ENCODE results near the gene RAB1B.
"Not testable (repeated sequence)": the region's sequence is repeated elsewhere in the genome, so short reads cannot be mapped to it uniquely, and the experiment has no call there.

RAB1B gene

DNA sequence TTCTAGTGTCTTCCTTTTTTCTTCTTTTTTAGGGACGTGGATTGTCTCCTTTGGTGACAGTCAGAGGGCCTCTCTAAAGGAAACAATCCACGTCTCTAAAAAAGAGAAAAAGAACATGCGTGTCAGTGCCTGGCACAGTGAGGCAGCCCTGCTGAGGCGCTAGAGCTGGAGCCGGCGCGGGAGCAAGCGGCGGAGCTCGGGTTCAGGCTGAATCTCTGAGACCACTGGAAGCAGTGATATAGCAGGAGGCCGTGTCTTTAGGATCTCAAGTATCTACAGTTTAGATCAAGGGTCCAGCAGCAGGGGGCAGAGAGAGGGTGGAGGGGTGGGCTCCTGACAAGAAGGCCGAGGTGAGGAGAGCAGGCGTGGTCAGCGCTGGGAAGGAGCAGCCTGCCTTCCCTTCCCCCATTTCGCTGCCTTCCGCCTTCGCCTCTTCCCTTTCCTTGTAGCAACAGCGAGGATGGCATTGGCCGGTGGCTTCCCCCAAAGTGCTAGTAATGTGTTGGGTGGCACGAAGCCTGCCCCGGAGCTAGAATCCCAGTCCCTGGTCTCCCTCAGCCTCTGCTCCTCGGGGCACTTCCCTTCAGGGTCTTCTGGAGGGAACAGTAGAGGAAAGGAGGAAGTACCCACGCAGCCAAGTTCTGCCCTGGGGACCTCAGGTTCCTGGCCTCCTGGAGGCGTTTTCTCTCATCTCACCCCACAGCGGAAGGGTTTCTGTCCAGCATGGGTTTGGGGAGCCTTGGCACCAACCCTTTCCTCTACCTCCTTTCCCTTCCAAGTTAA lies 28.2 kb upstream of the RAB1B start:
- no peak for DNase-seq (ENCODE audit: low spot score)

- DNase-seq (ENCODE audit: low spot score): no peak
Observed at GRCh38 chr11:66240781-66241136, 27.7 kb upstream of the RAB1B start.

- DNase-seq (ENCODE audit: low spot score): no peak
Observed at GRCh38 chr11:66242095-66242765, 26.2 kb upstream of the RAB1B start.

DNA sequence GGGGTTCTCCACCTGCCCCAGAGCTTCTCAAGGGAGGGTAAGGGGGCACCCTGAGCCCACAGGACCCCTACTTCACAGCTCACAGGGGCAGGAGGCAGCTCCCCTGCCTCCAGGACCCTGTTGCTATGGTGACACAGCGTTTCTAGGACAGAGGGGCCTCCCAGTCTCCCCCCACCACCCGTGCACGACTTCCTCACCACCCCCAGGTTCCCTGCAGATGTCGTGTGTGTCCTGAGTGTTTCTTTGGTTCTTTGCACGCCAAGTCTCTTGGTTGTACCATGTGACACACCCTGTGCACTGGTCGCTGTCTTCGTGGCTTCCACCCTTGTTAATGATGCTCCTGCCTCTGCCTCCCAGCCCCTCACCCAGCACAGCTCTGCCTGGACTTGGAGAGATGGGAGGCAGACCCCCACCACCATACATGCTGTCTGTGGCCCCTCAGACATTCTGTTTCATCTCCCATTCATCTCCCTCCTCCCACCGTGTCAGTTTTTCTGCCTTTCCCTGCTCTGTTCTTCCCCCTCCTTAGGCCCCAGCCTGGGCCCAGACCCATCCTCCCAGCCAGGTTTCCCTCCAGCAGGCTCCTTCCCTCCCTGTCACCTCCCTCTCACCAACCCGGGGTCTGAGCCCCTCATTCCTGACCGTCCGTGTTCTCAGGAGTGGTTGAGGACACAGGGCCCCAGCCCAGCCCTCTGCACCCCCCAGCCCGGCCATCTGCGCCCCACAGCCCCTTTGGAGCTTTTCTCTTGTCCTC lies 24.5 kb upstream of the RAB1B start:
- DNase-seq (ENCODE audit: low spot score): no peak

- no peak for DNase-seq (ENCODE audit: low spot score)
Observed at GRCh38 chr11:66247295-66247694, 21.1 kb upstream of the RAB1B start.

GRCh38 chr11:66247801-66248200 lies 20.6 kb upstream of the RAB1B start:
- no peak for DNase-seq (ENCODE audit: low spot score)

- DNase-seq (ENCODE audit: low spot score): no peak
Observed at GRCh38 chr11:66248903-66249302, 19.5 kb upstream of the RAB1B start.

GRCh38 chr11:66251809-66252208 lies 16.6 kb upstream of the RAB1B start:
- DNase-seq (ENCODE audit: low spot score): no peak

- DNase-seq (ENCODE audit: low spot score): not testable (repeated sequence)
Observed at GRCh38 chr11:66253081-66253480, 15.4 kb upstream of the RAB1B start.

DNA sequence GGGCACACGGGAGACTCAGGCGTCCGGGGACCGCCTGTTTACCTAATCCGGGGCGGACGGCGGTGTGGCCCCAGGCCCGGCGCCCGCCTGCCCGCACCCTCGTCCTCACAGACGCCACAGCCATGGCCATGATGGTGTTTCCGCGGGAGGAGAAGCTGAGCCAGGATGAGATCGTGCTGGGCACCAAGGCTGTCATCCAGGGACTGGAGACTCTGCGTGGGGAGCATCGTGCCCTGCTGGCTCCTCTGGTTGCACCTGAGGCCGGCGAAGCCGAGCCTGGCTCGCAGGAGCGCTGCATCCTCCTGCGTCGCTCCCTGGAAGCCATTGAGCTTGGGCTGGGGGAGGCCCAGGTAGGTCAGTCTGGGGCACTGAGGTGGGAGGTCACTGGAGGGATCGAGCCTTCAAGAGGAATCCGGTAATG lies 10.0 kb upstream of the RAB1B start:
- no peak for DNase-seq (ENCODE audit: low spot score)

DNA sequence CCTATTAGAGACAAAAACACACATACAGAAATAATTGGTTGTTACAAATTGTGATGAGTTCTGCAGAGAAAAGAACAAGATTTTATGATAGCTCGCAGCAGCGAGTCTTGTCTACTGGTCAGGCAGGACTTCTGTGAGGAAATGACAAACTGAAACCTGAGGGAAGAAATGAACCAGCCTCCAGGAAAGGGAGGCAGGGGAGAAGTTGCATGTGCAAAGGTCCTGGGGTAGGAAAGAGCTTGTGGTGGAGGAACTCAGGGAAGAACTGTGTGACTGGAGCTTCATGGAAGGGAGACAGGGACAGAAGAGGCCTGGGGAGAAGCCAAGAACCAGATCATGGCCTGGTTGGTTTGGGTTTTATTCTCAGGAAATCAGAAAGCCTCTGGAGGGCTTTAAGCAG lies 9.2 kb upstream of the RAB1B start:
- no peak for DNase-seq (ENCODE audit: low spot score)

- no peak for DNase-seq (ENCODE audit: low spot score)
Observed at GRCh38 chr11:66259956-66260355, 8.5 kb upstream of the RAB1B start.

DNA sequence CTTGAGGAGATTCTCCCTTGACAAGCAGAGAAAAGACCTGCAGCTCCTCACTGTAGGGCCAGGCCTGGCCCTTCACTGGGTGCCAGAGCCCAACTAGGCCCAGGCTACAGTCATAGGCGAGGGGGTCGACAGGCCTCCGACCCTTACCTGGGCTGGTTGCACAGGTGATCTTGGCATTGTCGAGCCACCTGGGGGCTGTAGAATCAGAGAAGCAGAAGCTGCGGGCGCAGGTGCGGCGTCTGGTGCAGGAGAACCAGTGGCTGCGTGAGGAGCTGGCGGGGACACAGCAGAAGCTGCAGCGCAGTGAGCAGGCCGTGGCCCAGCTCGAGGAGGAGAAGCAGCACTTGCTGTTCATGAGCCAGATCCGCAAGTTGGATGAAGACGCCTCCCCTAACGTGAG lies 6.9 kb upstream of the RAB1B start:
- no peak for DNase-seq (ENCODE audit: low spot score)

DNA sequence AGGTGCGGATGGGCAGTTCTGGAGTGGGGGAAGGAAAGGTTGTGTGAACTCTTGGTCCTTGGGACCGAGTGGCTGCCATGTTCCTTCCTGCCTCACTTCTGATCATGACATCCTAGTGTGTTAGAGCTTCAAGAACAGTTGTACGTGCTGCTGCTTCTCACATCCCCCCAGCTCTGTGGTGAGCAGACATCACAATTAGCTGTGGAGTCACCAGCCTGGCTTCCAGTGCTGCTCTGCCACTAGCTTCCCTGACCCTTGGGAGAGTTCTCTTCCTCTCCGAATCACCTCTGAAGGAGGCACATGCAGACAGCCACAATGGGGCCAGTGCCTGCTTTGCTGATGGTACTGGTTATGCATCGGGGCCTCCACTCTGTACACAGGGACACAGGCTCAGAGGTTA lies 6.2 kb upstream of the RAB1B start:
- DNase-seq (ENCODE audit: low spot score): no peak

DNA sequence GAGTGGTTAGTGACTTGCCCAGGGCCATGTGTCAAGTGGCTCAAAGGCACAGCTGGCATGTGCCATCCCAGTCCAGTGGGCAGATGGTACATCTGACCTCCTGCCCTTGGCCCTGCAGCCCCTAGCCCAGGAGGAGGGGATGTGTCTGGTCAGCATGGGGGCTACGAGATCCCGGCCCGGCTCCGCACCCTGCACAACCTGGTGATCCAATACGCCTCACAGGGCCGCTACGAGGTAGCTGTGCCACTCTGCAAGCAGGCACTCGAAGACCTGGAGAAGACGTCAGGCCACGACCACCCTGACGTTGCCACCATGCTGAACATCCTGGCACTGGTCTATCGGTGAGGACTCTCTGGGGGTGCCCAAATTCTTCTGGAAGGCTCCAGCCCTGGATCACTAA lies 5.7 kb upstream of the RAB1B start:
- no peak for DNase-seq (ENCODE audit: low spot score)

- DNase-seq (ENCODE audit: low spot score): no peak
Observed at GRCh38 chr11:66263231-66263630, 5.2 kb upstream of the RAB1B start.

- no peak for DNase-seq (ENCODE audit: low spot score)
Observed at GRCh38 chr11:66263785-66264184, 4.7 kb upstream of the RAB1B start.

DNA sequence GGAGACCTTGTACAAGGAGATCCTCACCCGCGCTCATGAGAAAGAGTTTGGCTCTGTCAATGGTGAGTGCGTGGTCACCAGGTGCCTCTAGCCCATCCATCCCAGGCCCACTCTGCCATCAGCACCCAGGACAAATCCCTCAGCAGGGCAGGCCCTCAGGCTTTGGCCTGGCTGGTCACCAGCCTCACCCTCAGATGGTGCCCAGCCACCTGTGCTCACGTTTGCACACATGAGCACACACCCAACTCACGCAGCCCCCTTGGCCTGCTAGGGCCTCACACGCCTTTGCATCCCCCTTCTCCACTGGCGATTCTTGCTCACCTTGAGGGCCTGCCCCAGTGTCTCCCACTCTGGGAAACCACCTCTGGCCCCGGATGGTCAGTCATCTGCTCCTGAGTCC lies 4.1 kb upstream of the RAB1B start:
- no peak for DNase-seq (ENCODE audit: low spot score)

- no peak for DNase-seq (ENCODE audit: low spot score)
Observed at GRCh38 chr11:66264914-66265313, 3.5 kb upstream of the RAB1B start.

DNA sequence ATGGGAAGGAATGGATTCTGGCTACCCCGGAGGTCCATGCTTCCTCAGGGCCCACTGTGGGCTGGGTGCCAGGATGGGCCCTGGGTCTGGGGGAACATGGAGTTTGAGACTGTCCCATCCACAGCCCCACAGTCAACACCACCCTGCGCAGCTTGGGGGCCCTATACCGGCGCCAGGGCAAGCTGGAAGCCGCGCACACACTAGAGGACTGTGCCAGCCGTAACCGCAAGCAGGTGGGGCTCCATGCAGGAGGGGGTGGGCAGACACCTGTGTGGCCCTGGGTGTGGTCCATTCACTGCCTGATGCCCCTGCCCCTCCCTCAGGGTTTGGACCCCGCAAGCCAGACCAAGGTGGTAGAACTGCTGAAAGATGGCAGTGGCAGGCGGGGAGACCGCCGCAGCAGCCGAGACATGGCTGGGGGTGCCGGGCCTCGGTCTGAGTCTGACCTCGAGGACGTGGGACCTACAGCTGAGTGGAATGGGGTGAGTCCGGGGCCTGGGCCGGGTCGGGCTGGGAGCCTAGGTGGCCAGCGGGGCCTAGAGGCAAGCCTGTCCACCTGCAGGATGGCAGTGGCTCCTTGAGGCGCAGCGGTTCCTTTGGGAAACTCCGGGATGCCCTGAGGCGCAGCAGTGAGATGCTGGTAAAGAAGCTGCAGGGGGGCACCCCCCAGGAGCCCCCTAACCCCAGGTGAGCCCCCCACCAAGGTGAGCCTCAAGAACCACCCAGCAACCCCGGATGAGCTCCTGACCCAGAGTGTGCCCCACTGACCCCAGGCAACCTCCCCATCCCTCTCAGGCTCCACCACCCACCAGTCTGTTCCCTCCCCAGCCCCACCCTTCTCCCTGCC lies 2.7 kb upstream of the RAB1B start:
- no peak for DNase-seq (ENCODE audit: low spot score)

- no peak for DNase-seq (ENCODE audit: low spot score)
Observed at GRCh38 chr11:66266378-66267038, 1.9 kb upstream of the RAB1B start.

DNA sequence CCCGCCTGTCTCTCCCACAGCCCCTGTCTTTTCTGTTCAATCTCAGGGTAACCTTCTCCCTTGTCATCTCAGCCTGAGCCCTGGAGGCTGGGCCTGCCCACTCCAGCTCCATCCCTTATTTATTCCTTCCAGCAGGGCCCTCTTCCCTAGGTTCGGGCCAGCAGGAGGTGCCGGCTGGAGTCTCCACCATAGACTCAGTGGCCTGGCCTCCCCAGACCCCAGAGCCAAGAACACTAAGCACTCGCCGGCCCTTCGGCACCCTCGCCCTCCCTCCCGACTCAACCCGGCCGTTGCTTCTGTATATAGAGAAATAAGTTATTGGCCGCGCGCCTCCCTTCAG lies 1.4 kb upstream of the RAB1B start:
- no peak for DNase-seq (ENCODE audit: low spot score)

All from left forelimb (tissue), 1 donor.